ENCODE results near the gene RFLNA. TPM values are rescaled to one million over a fixed set of nuclear protein-coding genes. Genes with fewer than 3 reads are reported as not detected.
A peak's percentile ranks its signal among the peaks of the same experiment; 100 is the strongest.

RFLNA gene
- total and polyA plus RNA-seq, 2 experiments from 2014 or later, result 3.9 to 20.4 TPM

GRCh38 chr12:124334976-124335375 is 40.1 kb downstream of the RFLNA start:
- Histone ChIP-seq H3K4me1 (ENCODE audit: insufficient read depth) (no peaks in the 10 kb centered on the region), H3K27ac (ENCODE audit: low read depth) (no peak overlapping the region), H3K4me2 (no peak overlapping the region), H3F3A (replicated peaks; ENCODE audit: low read depth) (no peaks in the 10 kb centered on the region), H4K20me1 (replicated peaks; ENCODE audit: insufficient read depth) (no peaks in the 10 kb centered on the region; the same call in 1 of the 2 replicates), H3K9me2 (ENCODE audit: insufficient read depth) (no peaks in the 10 kb centered on the region), H3K27me3 (ENCODE audit: insufficient read depth) (no peaks in the 10 kb centered on the region), H3K79me2 (replicated peaks; ENCODE audit: insufficient read depth) (no peaks in the 10 kb centered on the region), H3K4me3 (no peak overlapping the region), H2AFZ (no peak overlapping the region), H3K36me3 (ENCODE audit: insufficient read depth) (peaks cover 6% of the 10 kb centered on the region)
- no peaks in the 10 kb centered on the region; the same call in 2 of the 3 replicates for H3K9me3 Mint-ChIP-seq
- peaks cover 48% of the 10 kb centered on the region for H3K36me3 Mint-ChIP-seq (ENCODE audit: low read depth)
- H3K4me1 Mint-ChIP-seq, result no peaks in the 10 kb centered on the region; the same call in 2 of the 3 replicates
- H3K27me3 Mint-ChIP-seq (ENCODE audit: insufficient read depth, low read depth, poor library complexity), result peaks cover 10% of the 10 kb centered on the region
- TF ChIP-seq CTCF (conservative IDR thresholded peaks at IDR 0.05; ENCODE audit: low read depth in 2 of 2) (no peak), ETS1 (IDR thresholded peaks at IDR 0.05) (no peak)
- TF ChIP-seq, protein P1, sequence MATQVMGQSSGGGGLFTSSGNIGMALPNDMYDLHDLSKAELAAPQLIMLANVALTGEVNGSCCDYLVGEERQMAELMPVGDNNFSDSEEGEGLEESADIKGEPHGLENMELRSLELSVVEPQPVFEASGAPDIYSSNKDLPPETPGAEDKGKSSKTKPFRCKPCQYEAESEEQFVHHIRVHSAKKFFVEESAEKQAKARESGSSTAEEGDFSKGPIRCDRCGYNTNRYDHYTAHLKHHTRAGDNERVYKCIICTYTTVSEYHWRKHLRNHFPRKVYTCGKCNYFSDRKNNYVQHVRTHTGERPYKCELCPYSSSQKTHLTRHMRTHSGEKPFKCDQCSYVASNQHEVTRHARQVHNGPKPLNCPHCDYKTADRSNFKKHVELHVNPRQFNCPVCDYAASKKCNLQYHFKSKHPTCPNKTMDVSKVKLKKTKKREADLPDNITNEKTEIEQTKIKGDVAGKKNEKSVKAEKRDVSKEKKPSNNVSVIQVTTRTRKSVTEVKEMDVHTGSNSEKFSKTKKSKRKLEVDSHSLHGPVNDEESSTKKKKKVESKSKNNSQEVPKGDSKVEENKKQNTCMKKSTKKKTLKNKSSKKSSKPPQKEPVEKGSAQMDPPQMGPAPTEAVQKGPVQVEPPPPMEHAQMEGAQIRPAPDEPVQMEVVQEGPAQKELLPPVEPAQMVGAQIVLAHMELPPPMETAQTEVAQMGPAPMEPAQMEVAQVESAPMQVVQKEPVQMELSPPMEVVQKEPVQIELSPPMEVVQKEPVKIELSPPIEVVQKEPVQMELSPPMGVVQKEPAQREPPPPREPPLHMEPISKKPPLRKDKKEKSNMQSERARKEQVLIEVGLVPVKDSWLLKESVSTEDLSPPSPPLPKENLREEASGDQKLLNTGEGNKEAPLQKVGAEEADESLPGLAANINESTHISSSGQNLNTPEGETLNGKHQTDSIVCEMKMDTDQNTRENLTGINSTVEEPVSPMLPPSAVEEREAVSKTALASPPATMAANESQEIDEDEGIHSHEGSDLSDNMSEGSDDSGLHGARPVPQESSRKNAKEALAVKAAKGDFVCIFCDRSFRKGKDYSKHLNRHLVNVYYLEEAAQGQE (IDR thresholded peaks at IDR 0.05; ENCODE audit: unreplicated experiment), result no peak
- ATAC-seq (no peak), DNase-seq (ENCODE audit: low spot score) (no peak)
- no peak overlapping the region for H3K27ac Mint-ChIP-seq
- no peak overlapping the region for H3K4me3 Mint-ChIP-seq

GRCh38 chr12:124335426-124336183 is 40.7 kb downstream of the RFLNA start:
- Histone ChIP-seq H2AFZ (no peak overlapping the region), H3K4me2 (no peak overlapping the region), H3K27me3 (ENCODE audit: insufficient read depth) (no peaks in the 10 kb centered on the region), H3K9me2 (ENCODE audit: insufficient read depth) (no peaks in the 10 kb centered on the region), H3K4me3 (no peak overlapping the region), H3F3A (replicated peaks; ENCODE audit: low read depth) (no peaks in the 10 kb centered on the region), H3K36me3 (ENCODE audit: insufficient read depth) (peaks cover 6% of the 10 kb centered on the region), H3K27ac (ENCODE audit: low read depth) (no peak overlapping the region), H3K4me1 (ENCODE audit: insufficient read depth) (no peaks in the 10 kb centered on the region), H3K79me2 (replicated peaks; ENCODE audit: insufficient read depth) (no peaks in the 10 kb centered on the region), H4K20me1 (replicated peaks; ENCODE audit: insufficient read depth) (no peaks in the 10 kb centered on the region; the same call in 1 of the 2 replicates)
- Mint-ChIP-seq H3K36me3 (ENCODE audit: low read depth) (peaks cover 45% of the 10 kb centered on the region), H3K4me1 (no peaks in the 10 kb centered on the region; the same call in 2 of the 3 replicates), H3K9me3 (no peaks in the 10 kb centered on the region; the same call in 2 of the 3 replicates), H3K27me3 (ENCODE audit: insufficient read depth, low read depth, poor library complexity) (peaks cover 7% of the 10 kb centered on the region), H3K27ac (peak overlapping the region; percentile 48; the same call in 1 of the 2 replicates), H3K4me3 (no peak overlapping the region)
- ATAC-seq (peak; percentile 28), DNase-seq (ENCODE audit: low spot score) (peak; percentile 34)
- peak; percentile 8 to 29; a peak in 2 of 4 replicates for TF ChIP-seq CTCF (conservative IDR thresholded peaks at IDR 0.05; ENCODE audit: low read depth in 2 of 2)

Data from GM23338 (cell line).